Kidney (tissue), 14 donors: Measurements from ENCODE around the gene SMAD6. TPM values are rescaled to one million over a fixed set of nuclear protein-coding genes. Genes with fewer than 3 reads are reported as not detected.

Experiments
- DNase-seq, 5 donors: peaks; one replicate each; pipeline ENCODE4 v3.0.0-alpha.2; 2013 to 2020
- FAIRE-seq: peaks from 2 replicates; lab custom pipeline; 2012; peaks lifted over from hg19 to GRCh38; lab: Jason Lieb, UNC
- H3K27ac ChIP-seq, 2 donors: one replicate each; pipeline ENCODE4 v1.7.0; 2013; ENCODE audit warnings: low read depth in 2 of 2, low read length in 2 of 2, inconsistent platforms in 1 of 2
- H3K27me3 ChIP-seq: one replicate; pipeline ENCODE4 v1.7.1; 2013; ENCODE audit warnings: low read length, inconsistent platforms; ENCODE audit not compliant: control insufficient read depth, insufficient read depth
- H3K36me3 ChIP-seq, 3 donors: one replicate each; pipeline versions ENCODE4 v1.7.0 to v1.7.1; 2013; ENCODE audit warnings: low read length in 3 of 3, control low read depth in 1 of 3, inconsistent platforms in 1 of 3; ENCODE audit not compliant: insufficient read depth in 3 of 3, control insufficient read depth in 2 of 3
- H3K4me1 ChIP-seq, 3 donors: one replicate each; pipeline versions ENCODE4 v1.7.0 to v1.7.1; 2013; ENCODE audit warnings: low read length in 3 of 3, inconsistent platforms in 1 of 3, low read depth in 1 of 3; ENCODE audit not compliant: control insufficient read depth in 2 of 3, insufficient read depth in 2 of 3
- H3K4me3 ChIP-seq, 3 donors: one replicate each; pipeline versions ENCODE4 v1.7.0 to v1.8.1; 2013; ENCODE audit warnings: low read length in 3 of 3, control low read depth in 1 of 3, inconsistent platforms in 1 of 3
- H3K9ac ChIP-seq, 3 donors: one replicate each; pipeline versions ENCODE4 v1.7.0 to v1.7.1; 2013; ENCODE audit warnings: low read length in 3 of 3, control low read depth in 1 of 3, inconsistent platforms in 1 of 3
- H3K9me3 ChIP-seq, 3 donors: one replicate each; pipeline versions ENCODE4 v1.7.0 to v1.7.1; 2013; ENCODE audit warnings: low read length in 3 of 3, control low read depth in 1 of 3, inconsistent platforms in 1 of 3; ENCODE audit not compliant: control insufficient read depth in 2 of 3, insufficient read depth in 1 of 3
- CTCF ChIP-seq: IDR thresholded peaks from 3 replicates; pipeline ENCODE4 v1.5.1; 2012; ENCODE audit warnings: mild to moderate bottlenecking, moderate library complexity, borderline replicate concordance; ENCODE audit not compliant: insufficient read depth; ENCODE audit errors: extremely low read depth
- intact Hi-C: fragments of 100-400 bp; cut with DNase I; formaldehyde crosslinking; loops from one replicate; pipeline ENCODE4 v1.11.1; 2022
- polyA plus RNA-seq: library from polyadenylated mRNA; stranded (reverse); fragments of 350-450 nt; fragmentation: Illumina TruSeq; extraction: RNeasy Lipid Tissue Mini Kit (QIAGEN cat#74804); gene quantifications from one replicate; pipeline ENCODE4 v1.2.3, GENCODE V29; 2014; ENCODE audit warnings: low read depth, low replicate concordance; ENCODE audit not compliant: insufficient read depth
- total RNA-seq: library from RNA; stranded (reverse); fragmentation: NEBNext Ultra II Directional; extraction: Animal tissue kit (Norgen Biotek cat#: 25700); gene quantifications from one replicate; pipeline ENCODE4 v1.2.1, GENCODE V29; 2021
- donor health status: control.
- donor health status: control.
- donor health status: control.
- donor health status: control.
- donor health status: control.
- donor health status: DM: yes; HTN: yes; CAD: no.
- donor health status: Normal renal cell carcinoma (clear cell type).

Gene SMAD6
- total and polyA plus RNA-seq, 2 donors from 2014 or later = 15.4 to 23.0 TPM

- no peaks in the 10 kb centered on the region for H3K9me3 ChIP-seq
- no peak for FAIRE-seq
Observed at GRCh38 chr15:66691727-66692126, 10.3 kb upstream of the SMAD6 start.

DNA sequence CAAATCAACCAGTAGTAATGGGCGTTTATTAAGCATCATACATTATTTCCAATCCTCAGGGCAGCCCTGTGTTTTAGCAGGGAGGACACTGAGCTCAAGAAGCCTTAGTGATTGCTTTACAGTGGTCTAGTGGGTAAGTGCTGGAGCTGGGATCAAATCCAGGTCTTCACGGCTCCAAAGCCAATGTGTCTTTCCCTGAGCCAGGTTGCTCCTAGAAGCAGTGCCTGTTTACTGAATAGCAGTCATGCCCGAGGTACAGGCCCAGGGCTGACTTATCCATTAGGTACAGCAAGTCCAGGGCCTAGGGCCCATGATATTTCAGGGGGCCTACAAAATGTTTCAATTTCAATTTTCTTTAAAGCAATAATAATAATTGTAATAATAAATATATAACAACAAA, 9.6 kb upstream of the SMAD6 start:
- no peaks in the 10 kb centered on the region for H3K27me3 ChIP-seq
- intact Hi-C loops = loop anchor here (10.0 kb wide), 1 partner anchor 68 kb away; no protein-coding TSS in a partner anchor
- no peaks in the 10 kb centered on the region for H3K36me3 ChIP-seq
- no peaks in the 10 kb centered on the region for H3K9me3 ChIP-seq
- no peak overlapping the region for H3K4me3 ChIP-seq
- FAIRE-seq (no peak), DNase-seq (no peak)
- TF ChIP-seq CTCF = no peak
- H3K4me1 ChIP-seq = peaks cover 0 to 3% (median 0%) of the 10 kb centered on the region in 3 donors
- H3K9ac ChIP-seq = no peak overlapping the region
- H3K27ac ChIP-seq = no peak overlapping the region

More at GRCh38 chr15:66691727-66692126, 10.3 kb upstream of the SMAD6 start:
- peaks cover 0 to 3% (median 0%) of the 10 kb centered on the region in 3 donors for H3K4me1 ChIP-seq
- intact Hi-C loops = loop anchor here (10.0 kb wide), 1 partner anchor 67 kb away; no protein-coding TSS in a partner anchor
- H3K36me3 ChIP-seq = no peaks in the 10 kb centered on the region
- no peak overlapping the region for H3K9ac ChIP-seq
- no peak overlapping the region for H3K4me3 ChIP-seq
- no peak for TF ChIP-seq CTCF
- H3K27me3 ChIP-seq = no peaks in the 10 kb centered on the region
- DNase-seq = no peak
- no peak overlapping the region for H3K27ac ChIP-seq

GRCh38 chr15:66692808-66693596, 9.0 kb upstream of the SMAD6 start:
- H3K27ac ChIP-seq = no peak overlapping the region

More at GRCh38 chr15:66692808-66693596, 9.0 kb upstream of the SMAD6 start:
- Histone ChIP-seq H3K27me3 (no peaks in the 10 kb centered on the region), H3K36me3 (no peaks in the 10 kb centered on the region), H3K9me3 (no peaks in the 10 kb centered on the region), H3K4me1 (peaks cover 0 to 3% (median 0%) of the 10 kb centered on the region in 3 donors), H3K9ac (no peak overlapping the region), H3K4me3 (no peak overlapping the region)
- no peak for TF ChIP-seq CTCF
- DNase-seq = no peak
- FAIRE-seq = no peak
- intact Hi-C loops = loop anchor here (10.0 kb wide), 1 partner anchor 68 kb away; no protein-coding TSS in a partner anchor
